Psoas muscle (tissue), 8 donors: ENCODE results near the gene MBNL1. TPM values are rescaled to one million over a fixed set of nuclear protein-coding genes. Genes with fewer than 3 reads are reported as not detected.

Experiments used
- ATAC-seq, 4 donors: fragments of 200-7000 bp; cut with Tn5 transposase; one replicate each; pipeline ENCODE4 v1.9.1; 2020; ENCODE audit warnings: moderate library complexity in 3 of 4, mild to moderate bottlenecking in 2 of 4
- DNase-seq, 2 donors: peaks; one replicate each; pipeline ENCODE4 v3.0.0-alpha.2; 2020
- H3K27ac ChIP-seq: fragments of 200-600 bp; one replicate; pipeline ENCODE4 v1.8.0; 2022
- H3K27me3 ChIP-seq, 3 donors: fragments of 200-600 bp in 1 of 3; one replicate each; pipeline versions ENCODE4 v1.6.1 to v1.8.0; 2013 to 2022; ENCODE audit warnings: low read length in 2 of 3, mild to moderate bottlenecking in 2 of 3, moderate library complexity in 1 of 3; ENCODE audit not compliant: insufficient read depth in 3 of 3
- H3K36me3 ChIP-seq, 2 donors: fragments of 200-600 bp in 1 of 2; one replicate each; pipeline versions ENCODE4 v1.6.1 to v1.8.0; 2013 to 2022; ENCODE audit warnings: low read depth in 1 of 2, mild to moderate bottlenecking in 1 of 2, moderate library complexity in 1 of 2; ENCODE audit not compliant: insufficient read depth in 1 of 2
- H3K4me1 ChIP-seq: fragments of 200-600 bp; one replicate; pipeline ENCODE4 v1.8.0; 2022
- H3K4me3 ChIP-seq: fragments of 200-600 bp; one replicate; pipeline ENCODE4 v1.8.0; 2022; ENCODE audit warnings: mild to moderate bottlenecking
- H3K9me3 ChIP-seq: fragments of 200-600 bp; one replicate; pipeline ENCODE4 v1.8.0; 2022
- WGBS, 3 donors: extraction: QIAGEN DNeasy Blood & Tissue Kit; methylation state at CpG; one replicate each; pipeline versions ENCODE4 v1.1.6 to v1.1.7; 2013; 5-methylcytosine and 5-hydroxymethylcytosine counted together
- intact Hi-C, 2 donors: fragments of 100-400 bp; cut with DNase I; formaldehyde crosslinking; loops; one replicate each; pipeline versions ENCODE4 v1.11.0 to v1.14.2; 2022
- polyA plus RNA-seq, 3 donors: library from polyadenylated mRNA; stranded (reverse); fragments of 200-250 nt; gene quantifications; one replicate each; pipeline ENCODE4 v1.2.3, GENCODE V29; 2013
- total RNA-seq, 4 donors: library from RNA; stranded (reverse); fragmentation: NEBNext Ultra II Directional in 2 of 4; extraction: Animal tissue kit (Norgen Biotek cat#: 25700) in 2 of 4; gene quantifications; one replicate each; pipeline versions ENCODE4 v1.2.1 to v1.2.4, GENCODE V29; 2021 to 2023
- TF ChIP-seq, protein P1 (sequence below): fragments of 200-600 bp; IDR thresholded peaks from one replicate; pipeline ENCODE4 v1.8.0; 2022; ENCODE audit warnings: antibody characterized with exemption
- donor health status: healthy with polysubstance abuse.
- donor health status: DM: no; HTN: no; CAD: no; lungs with moderate emphysema.
- donor health status: Bipolar disorder and iron deficiency.
- donor health status: healthy.
- donor health status: DM: yes; HTN: yes; CAD: no.
- donor health status: DM: no; HTN: no; CAD: no.
- donor health status: DM: no; HTN: no; CAD: no.
- donor health status: DM: yes; HTN: yes; CAD: no.

Gene MBNL1
- total and polyA plus RNA-seq, 7 donors: 27.4 to 281 (median 179) TPM

DNA sequence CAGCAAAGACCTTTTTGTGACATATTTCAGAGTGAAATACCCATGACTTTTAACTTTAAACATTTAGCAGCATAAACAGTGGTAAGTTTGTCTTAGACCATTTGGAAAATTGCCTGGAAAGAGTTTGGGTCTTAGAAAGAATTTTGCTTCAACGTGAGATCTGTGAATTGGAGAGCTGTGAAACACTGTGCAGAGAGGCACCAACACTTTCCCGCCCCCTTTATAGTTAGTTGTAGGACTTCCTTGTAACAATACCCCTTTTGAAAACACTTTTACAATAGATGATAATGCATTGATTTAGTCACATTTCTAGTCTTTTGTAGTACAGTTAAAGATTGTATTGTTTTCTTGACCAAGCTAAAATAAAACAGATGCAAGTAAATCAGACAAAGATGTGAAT lies 43.5 kb upstream of the MBNL1 start:
- TF ChIP-seq, protein P1, sequence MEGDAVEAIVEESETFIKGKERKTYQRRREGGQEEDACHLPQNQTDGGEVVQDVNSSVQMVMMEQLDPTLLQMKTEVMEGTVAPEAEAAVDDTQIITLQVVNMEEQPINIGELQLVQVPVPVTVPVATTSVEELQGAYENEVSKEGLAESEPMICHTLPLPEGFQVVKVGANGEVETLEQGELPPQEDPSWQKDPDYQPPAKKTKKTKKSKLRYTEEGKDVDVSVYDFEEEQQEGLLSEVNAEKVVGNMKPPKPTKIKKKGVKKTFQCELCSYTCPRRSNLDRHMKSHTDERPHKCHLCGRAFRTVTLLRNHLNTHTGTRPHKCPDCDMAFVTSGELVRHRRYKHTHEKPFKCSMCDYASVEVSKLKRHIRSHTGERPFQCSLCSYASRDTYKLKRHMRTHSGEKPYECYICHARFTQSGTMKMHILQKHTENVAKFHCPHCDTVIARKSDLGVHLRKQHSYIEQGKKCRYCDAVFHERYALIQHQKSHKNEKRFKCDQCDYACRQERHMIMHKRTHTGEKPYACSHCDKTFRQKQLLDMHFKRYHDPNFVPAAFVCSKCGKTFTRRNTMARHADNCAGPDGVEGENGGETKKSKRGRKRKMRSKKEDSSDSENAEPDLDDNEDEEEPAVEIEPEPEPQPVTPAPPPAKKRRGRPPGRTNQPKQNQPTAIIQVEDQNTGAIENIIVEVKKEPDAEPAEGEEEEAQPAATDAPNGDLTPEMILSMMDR: no peak
- intact Hi-C loops: no loop called here

DNA sequence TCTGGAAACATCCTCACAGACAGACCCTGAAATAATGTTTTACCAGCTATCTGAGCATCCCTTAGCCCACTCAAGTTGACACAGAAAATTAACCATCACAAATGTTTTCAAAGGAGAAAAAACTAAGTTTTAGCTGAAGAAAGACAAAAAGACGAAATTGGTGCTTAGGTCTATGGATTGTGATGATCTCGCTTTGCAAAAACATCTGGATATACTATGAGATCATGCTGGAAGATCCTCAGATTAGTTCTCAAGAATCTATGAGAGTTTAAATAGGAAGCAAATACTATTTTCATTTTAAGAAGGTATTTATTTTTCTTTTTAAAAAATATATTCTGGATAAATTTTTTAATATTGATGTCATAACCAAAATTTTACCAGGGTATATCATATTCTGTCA lies 42.6 kb upstream of the MBNL1 start:
- H3K4me3 ChIP-seq: no peak overlapping the region
- no peaks in the 10 kb centered on the region for H3K27me3 ChIP-seq
- intact Hi-C loops: no loop called here
- ATAC-seq (no peak), DNase-seq (no peak)
- peaks cover 29% of the 10 kb centered on the region for H3K4me1 ChIP-seq
- TF ChIP-seq, protein P1: no peak
- H3K27ac ChIP-seq: no peak overlapping the region
- WGBS, 3 donors: 87 to 89% (median 89%) methylated on average over 2 of the region's 2 CpGs
- no peaks in the 10 kb centered on the region for H3K9me3 ChIP-seq
- no peaks in the 10 kb centered on the region for H3K36me3 ChIP-seq

More for the DNA sequence above, 43.5 kb upstream of the MBNL1 start:
- Histone ChIP-seq H3K27ac (no peak overlapping the region), H3K36me3 (no peaks in the 10 kb centered on the region), H3K27me3 (no peaks in the 10 kb centered on the region), H3K9me3 (no peaks in the 10 kb centered on the region), H3K4me3 (no peak overlapping the region), H3K4me1 (peaks cover 34% of the 10 kb centered on the region)
- ATAC-seq (no peak), DNase-seq (no peak)
- WGBS, 3 donors: 61 to 67% (median 62%) methylated on average over 2 of the region's 2 CpGs

- Histone ChIP-seq H3K4me1 (peaks cover 20% of the 10 kb centered on the region), H3K4me3 (no peak overlapping the region), H3K9me3 (no peaks in the 10 kb centered on the region), H3K27me3 (no peaks in the 10 kb centered on the region), H3K36me3 (no peaks in the 10 kb centered on the region), H3K27ac (no peak overlapping the region)
- WGBS, 3 donors: 88 to 94% (median 91%) methylated on average over 2 of the region's 2 CpGs
- DNase-seq: no peak
- ATAC-seq: no peak
- TF ChIP-seq, protein P1: no peak
- intact Hi-C loops: no loop called here
Observed at GRCh38 chr3:152227027-152227426, 41.7 kb upstream of the MBNL1 start.

DNA sequence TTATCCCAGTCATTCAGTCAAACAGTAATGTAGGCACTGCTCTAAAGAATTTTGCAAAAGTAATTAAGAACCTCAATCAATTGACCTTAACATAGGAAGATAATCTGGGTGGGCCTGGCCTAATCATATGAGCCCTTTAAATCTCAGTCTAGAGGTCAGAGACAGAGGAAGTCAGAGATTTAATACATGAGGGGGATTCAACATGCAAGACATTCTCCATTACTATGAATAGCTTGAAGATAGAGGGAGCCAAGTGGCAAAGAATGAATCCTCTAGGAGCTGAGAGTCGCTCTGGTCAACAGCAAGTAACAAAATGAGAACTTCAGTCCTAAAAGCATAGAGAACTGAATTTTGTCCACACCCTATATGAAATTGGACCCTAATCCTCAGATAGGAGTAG lies 39.0 kb upstream of the MBNL1 start:
- ATAC-seq (peak; percentile 35 to 77 (median 60)), DNase-seq (no peak)
- no peaks in the 10 kb centered on the region for H3K9me3 ChIP-seq
- TF ChIP-seq, protein P1: peak; percentile 30
- no peaks in the 10 kb centered on the region for H3K27me3 ChIP-seq
- H3K36me3 ChIP-seq: no peaks in the 10 kb centered on the region
- no peak overlapping the region for H3K4me3 ChIP-seq
- WGBS, 3 donors: 47 to 63% (median 49%) methylated on average over 1 of the region's 1 CpG
- intact Hi-C loops: no loop called here
- peaks cover 8% of the 10 kb centered on the region for H3K4me1 ChIP-seq
- no peak overlapping the region for H3K27ac ChIP-seq

DNA sequence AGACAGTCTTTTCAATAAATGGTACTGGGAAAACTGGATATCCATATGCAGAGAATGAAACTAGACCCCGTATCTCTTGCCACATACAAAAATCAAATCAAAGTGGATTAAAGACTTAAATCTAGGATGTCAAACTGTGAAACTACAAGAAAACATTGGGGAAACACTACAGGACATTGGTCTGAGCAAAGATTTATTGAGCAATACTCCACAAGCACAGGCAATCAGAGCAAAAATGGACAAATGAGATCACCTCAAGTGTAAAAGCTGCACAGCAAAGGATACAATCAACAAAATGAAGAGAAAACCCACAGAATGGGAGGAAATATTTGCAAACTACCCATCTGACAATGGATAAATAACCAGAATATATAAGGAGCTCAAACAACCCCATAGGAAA lies 38.4 kb upstream of the MBNL1 start:
- TF ChIP-seq, protein P1: no peak
- intact Hi-C loops: no loop called here
- H3K27ac ChIP-seq: no peak overlapping the region
- no peak for DNase-seq
- H3K27me3 ChIP-seq: no peaks in the 10 kb centered on the region
- no peaks in the 10 kb centered on the region for H3K36me3 ChIP-seq
- no peak for ATAC-seq
- WGBS, 3 donors: 88 to 98% (median 93%) methylated on average over 1 of the region's 1 CpG
- no peaks in the 10 kb centered on the region for H3K9me3 ChIP-seq
- peaks cover 11% of the 10 kb centered on the region for H3K4me1 ChIP-seq
- no peak overlapping the region for H3K4me3 ChIP-seq
